ENCODE data around the gene AMN. TPM values are rescaled to one million over a fixed set of nuclear protein-coding genes. Genes with fewer than 3 reads are reported as not detected.

Gene AMN
- total and polyA plus RNA-seq, 2 donors (not counting 1 experiment from before 2014, with no cell fraction given): 11.5 to 15.0 TPM

DNA sequence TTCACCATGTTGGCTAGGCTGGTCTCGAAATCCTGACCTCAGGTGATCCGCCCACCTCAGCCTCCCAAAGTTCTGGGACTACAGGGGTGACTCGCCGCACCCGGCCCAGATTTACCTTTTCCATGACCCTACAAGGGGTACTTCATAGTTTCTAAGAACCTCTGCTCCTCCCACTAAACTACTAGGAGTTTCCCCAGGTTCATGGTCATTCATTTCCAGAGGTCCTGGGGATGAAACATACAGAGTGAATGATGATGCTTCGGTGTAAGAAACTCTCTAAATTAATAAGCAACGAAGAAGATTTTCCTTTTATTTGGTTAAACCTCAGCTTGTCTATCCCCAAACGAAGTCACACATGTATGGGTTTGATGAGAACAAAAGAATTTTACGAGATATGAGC is 56.9 kb downstream of the AMN start:
- no peaks in the 10 kb centered on the region for H3K4me1 ChIP-seq (ENCODE audit: control insufficient read depth in 2 of 2, insufficient read depth in 2 of 2, low read length in 2 of 2)
- Mint-ChIP-seq H3K9me3 (ENCODE audit: insufficient read depth) (no peaks in the 10 kb centered on the region), H3K4me3 (no peak overlapping the region), H3K27ac (no peak overlapping the region), H3K27me3 (no peaks in the 10 kb centered on the region), H3K4me1 (no peaks in the 10 kb centered on the region)
- TF ChIP-seq, protein P1, sequence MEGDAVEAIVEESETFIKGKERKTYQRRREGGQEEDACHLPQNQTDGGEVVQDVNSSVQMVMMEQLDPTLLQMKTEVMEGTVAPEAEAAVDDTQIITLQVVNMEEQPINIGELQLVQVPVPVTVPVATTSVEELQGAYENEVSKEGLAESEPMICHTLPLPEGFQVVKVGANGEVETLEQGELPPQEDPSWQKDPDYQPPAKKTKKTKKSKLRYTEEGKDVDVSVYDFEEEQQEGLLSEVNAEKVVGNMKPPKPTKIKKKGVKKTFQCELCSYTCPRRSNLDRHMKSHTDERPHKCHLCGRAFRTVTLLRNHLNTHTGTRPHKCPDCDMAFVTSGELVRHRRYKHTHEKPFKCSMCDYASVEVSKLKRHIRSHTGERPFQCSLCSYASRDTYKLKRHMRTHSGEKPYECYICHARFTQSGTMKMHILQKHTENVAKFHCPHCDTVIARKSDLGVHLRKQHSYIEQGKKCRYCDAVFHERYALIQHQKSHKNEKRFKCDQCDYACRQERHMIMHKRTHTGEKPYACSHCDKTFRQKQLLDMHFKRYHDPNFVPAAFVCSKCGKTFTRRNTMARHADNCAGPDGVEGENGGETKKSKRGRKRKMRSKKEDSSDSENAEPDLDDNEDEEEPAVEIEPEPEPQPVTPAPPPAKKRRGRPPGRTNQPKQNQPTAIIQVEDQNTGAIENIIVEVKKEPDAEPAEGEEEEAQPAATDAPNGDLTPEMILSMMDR (IDR thresholded peaks at IDR 0.05): no peak
- TF ChIP-seq EZH2 (IDR thresholded peaks at IDR 0.05; ENCODE audit: borderline replicate concordance, insufficient read depth, low read depth, low read length, poor library complexity, severe bottlenecking): no peak
- CTCF ChIA-PET: no interaction called here
- no peaks in the 10 kb centered on the region for H3K27me3 ChIP-seq (replicated peaks in 1 of 4; ENCODE audit: control extremely low read depth in 1 of 4, control insufficient read depth in 3 of 4, insufficient read depth in 4 of 4, low read length in 3 of 4)
- no peak overlapping the region for H3K4me3 ChIP-seq (ENCODE audit: control extremely low read depth in 1 of 5, extremely low read depth in 1 of 5, insufficient read depth in 1 of 5, low read depth in 2 of 5, low read length in 4 of 5)
- DNase-seq (no peak), ATAC-seq (ENCODE audit: low read depth) (no peak)
- H3K9me3 ChIP-seq (ENCODE audit: control extremely low read depth in 1 of 3, control insufficient read depth in 2 of 3, insufficient read depth in 1 of 3, low read length in 2 of 3): no peaks in the 10 kb centered on the region
- H3K79me2 ChIP-seq (ENCODE audit: control insufficient read depth, insufficient read depth, low read length): no peaks in the 10 kb centered on the region
- POLR2A ChIA-PET: no interaction called here
- H2AFZ ChIP-seq (ENCODE audit: insufficient read depth, low read depth, low read length, poor library complexity, severe bottlenecking): no peak overlapping the region
- 94% methylated on average over 5 of the region's 9 CpGs for WGBS (ENCODE audit: insufficient coverage)
- H3K4me2 ChIP-seq (replicated peaks; ENCODE audit: low read depth, low read length, poor library complexity, severe bottlenecking): no peak overlapping the region
- no peak overlapping the region for H3K27ac ChIP-seq (ENCODE audit: low read length in 2 of 2)
- H4K20me1 ChIP-seq (ENCODE audit: control insufficient read depth, insufficient read depth, low read length, poor library complexity, severe bottlenecking): no peaks in the 10 kb centered on the region
- intact Hi-C loops (cut with micrococcal nuclease): no loop called here
- peaks cover 0 to 21% of the 10 kb centered on the region in 2 experiments for H3K36me3 ChIP-seq (replicated peaks in 1 of 2; ENCODE audit: control extremely low read depth in 1 of 2, control insufficient read depth in 1 of 2, extremely low read depth in 1 of 2, insufficient read depth in 2 of 2, low read length in 1 of 2)
- no peak overlapping the region for H3K9ac ChIP-seq (ENCODE audit: low read length)

- no peaks in the 10 kb centered on the region for H3K79me2 ChIP-seq (ENCODE audit: control insufficient read depth, insufficient read depth, low read length)
- no peak overlapping the region for H3K4me3 Mint-ChIP-seq
- H3K9ac ChIP-seq (ENCODE audit: low read length): no peak overlapping the region
- ATAC-seq (ENCODE audit: low read depth) (no peak), DNase-seq (no peak)
- CTCF ChIA-PET: no interaction called here
- no peaks in the 10 kb centered on the region for H3K27me3 Mint-ChIP-seq
- no peaks in the 10 kb centered on the region for H3K9me3 ChIP-seq (ENCODE audit: control extremely low read depth in 1 of 3, control insufficient read depth in 2 of 3, insufficient read depth in 1 of 3, low read length in 2 of 3)
- H3K27me3 ChIP-seq (replicated peaks in 1 of 4; ENCODE audit: control extremely low read depth in 1 of 4, control insufficient read depth in 3 of 4, insufficient read depth in 4 of 4, low read length in 3 of 4): no peaks in the 10 kb centered on the region
- intact Hi-C loops (cut with micrococcal nuclease): no loop called here
- POLR2A ChIA-PET: no interaction called here
- H3K9me3 Mint-ChIP-seq (ENCODE audit: insufficient read depth): no peaks in the 10 kb centered on the region
- H3K36me3 ChIP-seq (replicated peaks in 1 of 2; ENCODE audit: control extremely low read depth in 1 of 2, control insufficient read depth in 1 of 2, extremely low read depth in 1 of 2, insufficient read depth in 2 of 2, low read length in 1 of 2): peaks cover 0 to 25% of the 10 kb centered on the region in 2 experiments
- 89% methylated on average over 7 of the region's 8 CpGs for WGBS (ENCODE audit: insufficient coverage)
- H3K4me1 ChIP-seq (ENCODE audit: control insufficient read depth in 2 of 2, insufficient read depth in 2 of 2, low read length in 2 of 2): no peaks in the 10 kb centered on the region
- H3K4me3 ChIP-seq (ENCODE audit: control extremely low read depth in 1 of 5, extremely low read depth in 1 of 5, insufficient read depth in 1 of 5, low read depth in 2 of 5, low read length in 4 of 5): no peak overlapping the region
- no peak overlapping the region for H2AFZ ChIP-seq (ENCODE audit: insufficient read depth, low read depth, low read length, poor library complexity, severe bottlenecking)
- no peak overlapping the region for H3K27ac ChIP-seq (ENCODE audit: low read length in 2 of 2)
- H3K27ac Mint-ChIP-seq: no peak overlapping the region
- no peak overlapping the region for H3K4me2 ChIP-seq (replicated peaks; ENCODE audit: low read depth, low read length, poor library complexity, severe bottlenecking)
- TF ChIP-seq, protein P1 (IDR thresholded peaks at IDR 0.05): no peak
- TF ChIP-seq EZH2 (IDR thresholded peaks at IDR 0.05; ENCODE audit: borderline replicate concordance, insufficient read depth, low read depth, low read length, poor library complexity, severe bottlenecking): no peak
- no peaks in the 10 kb centered on the region for H3K4me1 Mint-ChIP-seq
- H4K20me1 ChIP-seq (ENCODE audit: control insufficient read depth, insufficient read depth, low read length, poor library complexity, severe bottlenecking): no peaks in the 10 kb centered on the region
These were observed 57.9 kb downstream of the AMN start for GRCh38 chr14:102980409-102980810.

Other genes with a start within 250 kb of the AMN start
- 89.8 and 102 TPM in 2 replicates for gene TRAF3, start 145.2 kb upstream of the AMN start, total RNA-seq
- gene TRAF3, start 145.2 kb upstream of the AMN start, polyA plus RNA-seq: 42.8 and 70.4 TPM in 2 replicates
- 52.5 and 59.2 TPM in 2 replicates for gene CDC42BPB, start 134.9 kb downstream of the AMN start, total RNA-seq
- 20.6 and 23.9 TPM in 2 replicates for gene CDC42BPB, start 134.9 kb downstream of the AMN start, polyA plus RNA-seq
- gene LBHD2, start 161.5 kb downstream of the AMN start, total RNA-seq: not detected in 2 replicates
- not detected in 2 replicates for gene LBHD2, start 161.5 kb downstream of the AMN start, polyA plus RNA-seq
- not detected in 2 replicates for gene EXOC3L4, start 172.1 kb downstream of the AMN start, total RNA-seq
- gene EXOC3L4, start 172.1 kb downstream of the AMN start, polyA plus RNA-seq: not detected in 2 replicates
- gene TNFAIP2, start 200.8 kb downstream of the AMN start, total RNA-seq: 1.5 and 1.9 TPM in 2 replicates
- gene TNFAIP2, start 200.8 kb downstream of the AMN start, polyA plus RNA-seq: 9.0 and 11.8 TPM in 2 replicates